Esophagus muscularis mucosa (tissue), 4 donors: ENCODE measurements around the gene RNASET2. TPM values are rescaled to one million over a fixed set of nuclear protein-coding genes. Genes with fewer than 3 reads are reported as not detected.

Source experiments
- DNase-seq: peaks from one replicate; pipeline ENCODE4 v3.0.0-alpha.2; 2017; ENCODE audit errors: extremely low spot score
- H3K27ac ChIP-seq, 4 donors: fragments of 200-600 bp; sonication (generic); replicated peaks in 1 of 4; 1 replicate in 3 of 4; 2 replicates in 1 of 4; pipeline ENCODE4 v1.5.1; 2016 to 2019; ENCODE audit warnings: mild to moderate bottlenecking in 1 of 4
- H3K27me3 ChIP-seq, 4 donors: fragments of 200-600 bp; sonication (generic); one replicate each; pipeline versions ENCODE4 v1.5.1 to v1.6.0; 2016 to 2019
- H3K36me3 ChIP-seq, 4 donors: fragments of 200-600 bp; sonication (generic); one replicate each; pipeline ENCODE4 v1.5.1; 2016 to 2019
- H3K4me1 ChIP-seq, 4 donors: fragments of 200-600 bp; sonication (generic); one replicate each; pipeline ENCODE4 v1.5.1; 2016 to 2019
- H3K4me3 ChIP-seq, 4 donors: fragments of 200-600 bp; sonication (generic); 1 replicate in 2 of 4; 2 replicates in 2 of 4; pipeline ENCODE4 v1.5.1; 2016 to 2019; ENCODE audit warnings: mild to moderate bottlenecking in 4 of 4, moderate library complexity in 1 of 4
- H3K9me3 ChIP-seq, 4 donors: fragments of 200-600 bp; sonication (generic); 1 replicate in 3 of 4; 2 replicates in 1 of 4; pipeline ENCODE4 v1.5.1; 2016 to 2019
- CTCF ChIP-seq, 3 experiments: fragments of 200-600 bp in 2 of 3; fragments of 450-650 bp in 1 of 3; sonication (generic) in 2 of 3; IDR thresholded peaks; one replicate each; pipeline ENCODE4 v1.5.1; 2017 to 2019; ENCODE audit warnings: antibody characterized with exemption in 3 of 3, mild to moderate bottlenecking in 2 of 3, moderate library complexity in 1 of 3
- EP300 ChIP-seq: sonication (generic); formaldehyde crosslinking; IDR thresholded peaks from one replicate; pipeline ENCODE4 v1.6.1; 2017; ENCODE audit warnings: antibody characterized with exemption
- POLR2A ChIP-seq: fragments of 450-650 bp; IDR thresholded peaks from one replicate; pipeline ENCODE4 v1.6.1; 2017; ENCODE audit warnings: antibody characterized with exemption, moderate library complexity, mild to moderate bottlenecking, low read depth
- POLR2AphosphoS5 ChIP-seq, 2 donors: sonication (generic); formaldehyde crosslinking; IDR thresholded peaks; one replicate each; pipeline ENCODE4 v1.6.1; 2017; ENCODE audit warnings: antibody characterized with exemption in 2 of 2
- WGBS: methylation state at CpG from one replicate; pipeline ENCODE4 v1.1.5; 2018; 5-methylcytosine and 5-hydroxymethylcytosine counted together
- intact Hi-C: fragments of 100-400 bp; cut with DNase I; formaldehyde crosslinking; loops from one replicate; pipeline ENCODE4 v1.15.1; 2023
- total RNA-seq, 4 donors: library from RNA; depleted of rRNA; stranded (reverse); fragments of >200 nt; gene quantifications; one replicate each; pipeline versions ENCODE4 v1.1.0 to v1.2.1, GENCODE V29; 2016

Gene RNASET2
- total RNA-seq, 4 donors from 2014 or later, result 24.1 to 54.5 (median 30.4) TPM

- Histone ChIP-seq H3K27me3 (no peaks in the 10 kb centered on the region), H3K4me3 (no peak overlapping the region), H3K36me3 (peaks cover 5 to 60% (median 31%) of the 10 kb centered on the region in 4 donors), H3K4me1 (no peaks in the 10 kb centered on the region), H3K9me3 (no peaks in the 10 kb centered on the region), H3K27ac (no peak overlapping the region)
- DNase-seq, result no peak
- intact Hi-C loops, result no loop called here
- 100% methylated on average over 7 of the region's 8 CpGs for WGBS
- no peak for TF ChIP-seq EP300
Observed at GRCh38 chr6:166938704-166939103, 17.6 kb downstream of the RNASET2 start.

- DNase-seq, result no peak
- no peak for TF ChIP-seq POLR2A
- no peak for TF ChIP-seq CTCF (IDR thresholded peaks at IDR 0.05)
- no peak for TF ChIP-seq EP300
- no peak for TF ChIP-seq POLR2AphosphoS5 (IDR thresholded peaks at IDR 0.05)
- peaks cover 5 to 55% (median 28%) of the 10 kb centered on the region in 4 donors for H3K36me3 ChIP-seq
- WGBS, result 93% methylated on average over 12 of the region's 12 CpGs
- no peaks in the 10 kb centered on the region for H3K4me1 ChIP-seq
- H3K9me3 ChIP-seq, result no peaks in the 10 kb centered on the region
- H3K27me3 ChIP-seq, result no peaks in the 10 kb centered on the region
- H3K4me3 ChIP-seq, result no peak overlapping the region
- intact Hi-C loops, result no loop called here
- no peak overlapping the region for H3K27ac ChIP-seq
Observed at GRCh38 chr6:166938150-166938549, 18.2 kb downstream of the RNASET2 start.

GRCh38 chr6:166937746-166938145 lies 18.6 kb downstream of the RNASET2 start:
- no peak overlapping the region for H3K4me3 ChIP-seq
- intact Hi-C loops, result no loop called here
- H3K4me1 ChIP-seq, result no peaks in the 10 kb centered on the region
- peaks cover 5 to 57% (median 29%) of the 10 kb centered on the region in 4 donors for H3K36me3 ChIP-seq
- no peak for TF ChIP-seq CTCF (IDR thresholded peaks at IDR 0.05)
- WGBS, result 79% methylated on average over 8 of the region's 8 CpGs
- H3K9me3 ChIP-seq, result no peaks in the 10 kb centered on the region
- H3K27me3 ChIP-seq, result no peaks in the 10 kb centered on the region
- H3K27ac ChIP-seq, result no peak overlapping the region
- DNase-seq, result no peak

DNA sequence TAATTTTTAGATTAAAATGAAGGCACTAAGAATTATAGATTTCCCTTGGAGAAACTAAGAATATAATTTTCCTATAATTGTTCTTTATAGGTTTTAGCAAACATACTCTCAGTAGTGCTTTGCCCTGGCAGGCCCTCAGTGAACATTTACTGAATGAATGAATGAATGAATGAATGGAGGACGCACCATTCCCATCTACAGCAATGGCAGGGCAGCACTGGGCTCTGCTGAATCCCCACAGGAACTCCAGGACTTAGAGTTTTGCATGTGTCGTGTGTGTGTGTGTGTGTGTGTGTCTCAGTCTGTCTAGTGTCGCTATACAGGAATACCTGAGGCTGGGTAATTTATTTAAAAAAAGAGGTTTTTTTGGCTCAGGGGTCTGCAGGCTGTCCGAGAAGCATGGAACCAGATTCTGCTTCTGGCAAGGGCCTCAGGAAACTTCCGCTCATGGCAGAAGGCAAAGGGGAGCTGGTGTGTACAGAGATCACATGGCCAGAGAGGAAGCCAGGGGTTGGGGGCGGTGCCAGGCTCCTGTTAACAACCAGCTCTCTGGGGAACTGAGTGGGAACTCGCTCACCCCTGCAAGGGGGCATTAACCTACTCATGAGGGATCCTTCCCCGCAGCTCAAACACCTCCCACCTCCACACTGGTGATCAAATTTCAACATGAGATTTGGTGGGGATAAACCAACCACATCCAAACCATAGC lies 20.1 kb downstream of the RNASET2 start:
- Histone ChIP-seq H3K4me3 (no peak overlapping the region), H3K27me3 (no peaks in the 10 kb centered on the region), H3K36me3 (peaks cover 5 to 58% (median 31%) of the 10 kb centered on the region in 4 donors), H3K4me1 (no peaks in the 10 kb centered on the region), H3K27ac (no peak overlapping the region), H3K9me3 (no peaks in the 10 kb centered on the region)
- intact Hi-C loops, result no loop called here
- DNase-seq, result no peak
- TF ChIP-seq EP300, result no peak
- 70% methylated on average over 8 of the region's 8 CpGs for WGBS

GRCh38 chr6:166935353-166935752 lies 21.0 kb downstream of the RNASET2 start:
- Histone ChIP-seq H3K4me1 (no peaks in the 10 kb centered on the region), H3K36me3 (peaks cover 5 to 55% (median 31%) of the 10 kb centered on the region in 4 donors), H3K9me3 (no peaks in the 10 kb centered on the region), H3K4me3 (no peak overlapping the region), H3K27me3 (no peaks in the 10 kb centered on the region), H3K27ac (no peak overlapping the region)
- intact Hi-C loops, result no loop called here
- no peak for TF ChIP-seq POLR2A
- TF ChIP-seq CTCF (IDR thresholded peaks at IDR 0.05), result no peak
- TF ChIP-seq EP300, result no peak
- no peak for TF ChIP-seq POLR2AphosphoS5 (IDR thresholded peaks at IDR 0.05)
- no peak for DNase-seq
- WGBS, result 86% methylated on average over 7 of the region's 7 CpGs

GRCh38 chr6:166934174-166934573 lies 22.2 kb downstream of the RNASET2 start:
- Histone ChIP-seq H3K4me3 (no peak overlapping the region), H3K27me3 (no peaks in the 10 kb centered on the region), H3K9me3 (no peaks in the 10 kb centered on the region), H3K36me3 (peaks cover 5 to 64% (median 34%) of the 10 kb centered on the region in 4 donors), H3K4me1 (peaks cover 0 to 7% (median 1%) of the 10 kb centered on the region in 4 donors), H3K27ac (no peak overlapping the region)
- TF ChIP-seq POLR2A (no peak), POLR2AphosphoS5 (IDR thresholded peaks at IDR 0.05) (no peak), EP300 (no peak)
- no peak for DNase-seq
- 88% methylated on average over 8 of the region's 8 CpGs for WGBS
- intact Hi-C loops, result no loop called here
